Muscle of arm (tissue), 14 donors: Measurements from ENCODE around the gene FRMD4B. TPM values are rescaled to one million over a fixed set of nuclear protein-coding genes. Genes with fewer than 3 reads are reported as not detected.

ENCODE experiments used
- DNase-seq: peaks from one replicate; pipeline ENCODE4 v3.0.0-alpha.2; 2013
- long read RNA-seq, 11 donors: transcript quantifications; one replicate each; lab custom pipeline, GENCODE V29; 2026
- polyA plus RNA-seq, 12 donors: library from polyadenylated mRNA; unstranded; fragments of 120-200 nt; gene quantifications; one replicate each; pipeline ENCODE4 v1.2.1, GENCODE V29; 2013; ENCODE audit not compliant: insufficient read length in 12 of 12

FRMD4B gene
- 10 to 100 TPM in 11 of 12 donors, not detected in 1; 12.1 to 29.8 (median 17.8) TPM for polyA plus RNA-seq
- long read RNA-seq, donor 1, result 0 reads
- long read RNA-seq, donor 2, partial matches to known transcripts, result 0 of 1 reads
- long read RNA-seq, donor 2, other reads (novel, unspliced or antisense), result 0 of 1 reads
- long read RNA-seq, donor 3, result 0 reads
- long read RNA-seq, donor 4, result 0 reads
- long read RNA-seq, donor 5, result 0 reads
- long read RNA-seq, donor 6, result 0 reads
- long read RNA-seq, donor 7, result 0 reads
- long read RNA-seq, donor 8, result 0 reads
- long read RNA-seq, donor 9, result 0 reads
- long read RNA-seq, donor 10, partial matches to known transcripts, result 0 of 1 reads
- long read RNA-seq, donor 10, other reads (novel, unspliced or antisense), result 0 of 1 reads
- long read RNA-seq, donor 11, partial matches to known transcripts, result 0 of 1 reads
- long read RNA-seq, donor 11, other reads (novel, unspliced or antisense), result 0 of 1 reads

GRCh38 chr3:69385723-69386555, at the start of gene FRMD4B:
FRMD4B (minus strand) TSS chr3:69386088; CDS start chr3:69385989, 99 bp downstream.
- DNase-seq, result peak; percentile 48

GRCh38 chr3:69433969-69434325, 48.1 kb upstream of the FRMD4B start:
- no peak for DNase-seq

GRCh38 chr3:69433121-69433968, 47.5 kb upstream of the FRMD4B start:
- DNase-seq, result no peak

- no peak for DNase-seq
These were observed 42.9 kb upstream of the FRMD4B start for GRCh38 chr3:69428657-69429255.

- no peak for DNase-seq
These were observed 41.0 kb upstream of the FRMD4B start for GRCh38 chr3:69426967-69427304.

- DNase-seq, result no peak
These were observed 40.5 kb upstream of the FRMD4B start for GRCh38 chr3:69426291-69426966.

GRCh38 chr3:69425249-69425648, 39.4 kb upstream of the FRMD4B start:
- DNase-seq, result no peak

- DNase-seq, result no peak
These were observed 37.7 kb upstream of the FRMD4B start for GRCh38 chr3:69423463-69424155.

GRCh38 chr3:69422751-69423150, 36.9 kb upstream of the FRMD4B start:
- DNase-seq, result no peak

GRCh38 chr3:69420781-69421520, 35.1 kb upstream of the FRMD4B start:
- no peak for DNase-seq

- no peak for DNase-seq
These were observed 33.4 kb upstream of the FRMD4B start for GRCh38 chr3:69419276-69419675.

- no peak for DNase-seq
These were observed 31.7 kb upstream of the FRMD4B start for GRCh38 chr3:69417541-69418078.

- DNase-seq, result no peak
These were observed 27.8 kb upstream of the FRMD4B start for GRCh38 chr3:69413551-69414207.

- no peak for DNase-seq
These were observed 25.5 kb upstream of the FRMD4B start for GRCh38 chr3:69411346-69411745.

GRCh38 chr3:69410301-69410700, 24.4 kb upstream of the FRMD4B start:
- DNase-seq, result peak; percentile 68

- no peak for DNase-seq
These were observed 23.9 kb upstream of the FRMD4B start for GRCh38 chr3:69409831-69410230.

GRCh38 chr3:69409011-69409410, 23.1 kb upstream of the FRMD4B start:
- no peak for DNase-seq

GRCh38 chr3:69408542-69408941, 22.7 kb upstream of the FRMD4B start:
- DNase-seq, result no peak

GRCh38 chr3:69407908-69408307, 22.0 kb upstream of the FRMD4B start:
- DNase-seq, result no peak
